B cell (primary cell): Measurements from ENCODE around the gene PPP6R1. TPM values are rescaled to one million over a fixed set of nuclear protein-coding genes. Genes with fewer than 3 reads are reported as not detected.
A peak's percentile ranks its signal among the peaks of the same experiment; 100 is the strongest.

ENCODE experiments used
- ATAC-seq: fragments of 200-7000 bp; cut with Tn5 transposase; one replicate; pipeline ENCODE4 v1.10.0; 2021; ENCODE audit warnings: low read depth, mild to moderate bottlenecking, moderate number of reproducible peaks, moderate library complexity
- CTCF ChIA-PET: fragments of 350-600 bp; sonication (Branson Sonifier 250); formaldehyde crosslinking; loops from one replicate; lab custom pipeline; 2021; ENCODE audit warnings: antibody characterized with exemption, inconsistent platforms; lab: Charles Lee
- POLR2A ChIA-PET: fragments of 350-600 bp; sonication (Branson Sonifier 250); formaldehyde crosslinking; loops from one replicate; lab custom pipeline; 2021; ENCODE audit warnings: antibody characterized with exemption; lab: Charles Lee
- DNase-seq: peaks from one replicate; pipeline ENCODE4 v3.0.0; 2013
- H2AFZ ChIP-seq: 2 replicates; pipeline ENCODE4 v1.6.1; 2012; ENCODE audit warnings: mild to moderate bottlenecking, low read depth, low read length; ENCODE audit not compliant: insufficient read depth, poor library complexity, severe bottlenecking
- H3K27ac ChIP-seq, 2 donors: 1 replicate in 1 of 2; 2 replicates in 1 of 2; pipeline ENCODE4 v1.5.1; 2012 to 2013; ENCODE audit warnings: low read length in 2 of 2, mild to moderate bottlenecking in 2 of 2, moderate library complexity in 1 of 2
- H3K27me3 ChIP-seq, 4 experiments: fragments of 200-600 bp in 1 of 4; sonication (generic) in 1 of 4; replicated peaks in 1 of 4; 1 replicate in 2 of 4; 2 replicates in 2 of 4; pipeline versions ENCODE4 v1.6.1 to v1.7.0; 2013 to 2016; ENCODE audit warnings: low read length in 3 of 4, mild to moderate bottlenecking in 2 of 4, mixed read lengths in 1 of 4, moderate library complexity in 1 of 4; ENCODE audit not compliant: insufficient read depth in 4 of 4, control insufficient read depth in 3 of 4; ENCODE audit errors: control extremely low read depth in 1 of 4
- H3K36me3 ChIP-seq, 2 experiments: replicated peaks in 1 of 2; 1 replicate in 1 of 2; 2 replicates in 1 of 2; pipeline versions ENCODE4 v1.6.1 to v1.7.1; 2013; ENCODE audit warnings: low read length in 1 of 2; ENCODE audit not compliant: insufficient read depth in 2 of 2, control insufficient read depth in 1 of 2; ENCODE audit errors: control extremely low read depth in 1 of 2, extremely low read depth in 1 of 2
- H3K4me1 ChIP-seq, 2 donors: fragments of 200-600 bp in 1 of 2; sonication (generic) in 1 of 2; 1 replicate in 1 of 2; 2 replicates in 1 of 2; pipeline versions ENCODE4 v1.5.1 to v1.6.1; 2013 to 2017; ENCODE audit warnings: low read length in 2 of 2; ENCODE audit not compliant: control insufficient read depth in 2 of 2, insufficient read depth in 2 of 2
- H3K4me2 ChIP-seq: replicated peaks from 2 replicates; pipeline ENCODE3; 2012; ENCODE audit warnings: mild to moderate bottlenecking, low read depth, low read length; ENCODE audit not compliant: poor library complexity, severe bottlenecking
- H3K4me3 ChIP-seq, 5 experiments: fragments of 200-600 bp in 1 of 5; sonication (generic) in 1 of 5; 1 replicate in 3 of 5; 2 replicates in 2 of 5; pipeline versions ENCODE4 v1.5.1 to v1.7.0; 2011 to 2016; ENCODE audit warnings: low read length in 4 of 5, mild to moderate bottlenecking in 4 of 5, low read depth in 2 of 5, control low read depth in 1 of 5, moderate library complexity in 1 of 5; ENCODE audit not compliant: insufficient read depth in 1 of 5; ENCODE audit errors: control extremely low read depth in 1 of 5, extremely low read depth in 1 of 5
- H3K79me2 ChIP-seq: fragments of 200-600 bp; sonication (generic); one replicate; pipeline ENCODE4 v1.6.0; 2016; ENCODE audit warnings: low read length; ENCODE audit not compliant: control insufficient read depth, insufficient read depth
- H3K9ac ChIP-seq: fragments of 200-600 bp; sonication (generic); 2 replicates; pipeline ENCODE4 v1.6.1; 2017; ENCODE audit warnings: mild to moderate bottlenecking, low read length, moderate library complexity
- H3K9me3 ChIP-seq, 3 donors: one replicate each; pipeline versions ENCODE4 v1.6.1 to v1.7.1; 2013; ENCODE audit warnings: low read length in 2 of 3; ENCODE audit not compliant: control insufficient read depth in 2 of 3, insufficient read depth in 1 of 3; ENCODE audit errors: control extremely low read depth in 1 of 3
- H4K20me1 ChIP-seq: 2 replicates; pipeline ENCODE4 v1.6.0; 2012; ENCODE audit warnings: mild to moderate bottlenecking, low read length; ENCODE audit not compliant: insufficient read depth, control insufficient read depth, poor library complexity, severe bottlenecking
- H3K27ac Mint-ChIP-seq: one replicate; pipeline ENCODE4 v1.8.0; 2021; ENCODE audit warnings: mixed read lengths
- H3K27me3 Mint-ChIP-seq: one replicate; pipeline ENCODE4 v1.8.0; 2021; ENCODE audit warnings: mixed read lengths
- H3K4me1 Mint-ChIP-seq: one replicate; pipeline ENCODE4 v1.8.0; 2021; ENCODE audit warnings: mixed read lengths
- H3K4me3 Mint-ChIP-seq: one replicate; pipeline ENCODE4 v1.8.0; 2021; ENCODE audit warnings: mixed read lengths
- H3K9me3 Mint-ChIP-seq: one replicate; pipeline ENCODE4 v1.8.0; 2022; ENCODE audit warnings: mixed read lengths; ENCODE audit not compliant: insufficient read depth
- CTCF ChIP-seq: fragments of 200-600 bp; IDR thresholded peaks from one replicate; pipeline ENCODE4 v1.8.0; 2022; ENCODE audit warnings: antibody characterized with exemption, mild to moderate bottlenecking
- EZH2 ChIP-seq: IDR thresholded peaks from 2 replicates; pipeline ENCODE4 v1.6.1; 2012; ENCODE audit warnings: borderline replicate concordance, low read depth, mild to moderate bottlenecking, moderate library complexity, low read length; ENCODE audit not compliant: insufficient read depth, poor library complexity, severe bottlenecking
- WGBS: methylation state at CpG from one replicate; pipeline ENCODE4 v1.1.5; 2013; ENCODE audit warnings: missing lambda C conversion rate; ENCODE audit not compliant: insufficient coverage; 5-methylcytosine and 5-hydroxymethylcytosine counted together
- intact Hi-C: fragments of 100-400 bp; cut with micrococcal nuclease; formaldehyde crosslinking; loops from one replicate; pipeline ENCODE4 v1.10.0; 2022
- polyA plus RNA-seq: library from polyadenylated mRNA; depleted of rRNA; stranded (reverse); fragments of >200 nt; gene quantifications from 2 replicates; pipeline ENCODE4 v1.2.3, GENCODE V29; 2012
- total RNA-seq, 2 donors: library from RNA; stranded (reverse); fragments of 120-200 nt in 1 of 2; gene quantifications; 1 replicate in 1 of 2; 2 replicates in 1 of 2; pipeline versions ENCODE4 v1.2.3 to v1.2.4, GENCODE V29; 2013 to 2022

Gene PPP6R1
- total and polyA plus RNA-seq, 2 donors (not counting 1 experiment from before 2014, with no cell fraction given), result 122 to 193 TPM

- Histone ChIP-seq H3K4me3 (no peak overlapping the region), H3K9me3 (no peaks in the 10 kb centered on the region), H3K27me3 (no peaks in the 10 kb centered on the region), H3K4me2 (peak overlapping the region; percentile 31), H2AFZ (no peak overlapping the region), H4K20me1 (peaks cover 95% of the 10 kb centered on the region), H3K4me1 (peaks cover 54 to 60% of the 10 kb centered on the region in 2 donors), H3K9ac (no peak overlapping the region), H3K79me2 (peaks cover 100% of the 10 kb centered on the region), H3K36me3 (peaks cover 0 to 64% of the 10 kb centered on the region in 2 experiments), H3K27ac (peak overlapping the region in 1 of 2 donors; percentile 45)
- WGBS, result 53% methylated on average over 4 of the region's 10 CpGs
- H3K4me3 Mint-ChIP-seq, result no peak overlapping the region
- peaks cover 49% of the 10 kb centered on the region for H3K4me1 Mint-ChIP-seq
- no peaks in the 10 kb centered on the region for H3K27me3 Mint-ChIP-seq
- H3K27ac Mint-ChIP-seq, result peak overlapping the region; percentile 46
- ATAC-seq, result no peak
- ChIA-PET CTCF (interaction anchor here (1.0 kb wide), 1 partner anchor 10 kb away, joined by 3 read pairs; no protein-coding TSS in a partner anchor), POLR2A (no interaction called here)
- DNase-seq, result no peak
- TF ChIP-seq EZH2 (no peak), CTCF (no peak)
- H3K9me3 Mint-ChIP-seq, result no peaks in the 10 kb centered on the region
- intact Hi-C loops, result no loop called here
These were observed 11.2 kb downstream of the PPP6R1 start for GRCh38 chr19:55247621-55248099.
